GM18951 (cell line): ENCODE measurements around the gene CRTAC1.
"Not testable (repeated sequence)": the region's sequence is repeated elsewhere in the genome, so short reads cannot be mapped to it uniquely, and the experiment has no call there.

ENCODE experiments used
- POLR2A ChIP-seq: IDR thresholded peaks from 4 replicates; pipeline ENCODE4 v1.6.1; 2011; ENCODE audit warnings: mild to moderate bottlenecking; ENCODE audit not compliant: insufficient read length, insufficient read depth; ENCODE audit errors: extremely low read depth
- in situ Hi-C: fragments of 300-500 bp; cut with MboI; formaldehyde crosslinking; loops from one replicate; pipeline ENCODE4 v1.12.0; 2022; ENCODE audit warnings: low sequenced_read_pairs, mixed read lengths, inconsistent platforms; ENCODE audit not compliant: unreplicated experiment

The CRTAC1 gene

DNA sequence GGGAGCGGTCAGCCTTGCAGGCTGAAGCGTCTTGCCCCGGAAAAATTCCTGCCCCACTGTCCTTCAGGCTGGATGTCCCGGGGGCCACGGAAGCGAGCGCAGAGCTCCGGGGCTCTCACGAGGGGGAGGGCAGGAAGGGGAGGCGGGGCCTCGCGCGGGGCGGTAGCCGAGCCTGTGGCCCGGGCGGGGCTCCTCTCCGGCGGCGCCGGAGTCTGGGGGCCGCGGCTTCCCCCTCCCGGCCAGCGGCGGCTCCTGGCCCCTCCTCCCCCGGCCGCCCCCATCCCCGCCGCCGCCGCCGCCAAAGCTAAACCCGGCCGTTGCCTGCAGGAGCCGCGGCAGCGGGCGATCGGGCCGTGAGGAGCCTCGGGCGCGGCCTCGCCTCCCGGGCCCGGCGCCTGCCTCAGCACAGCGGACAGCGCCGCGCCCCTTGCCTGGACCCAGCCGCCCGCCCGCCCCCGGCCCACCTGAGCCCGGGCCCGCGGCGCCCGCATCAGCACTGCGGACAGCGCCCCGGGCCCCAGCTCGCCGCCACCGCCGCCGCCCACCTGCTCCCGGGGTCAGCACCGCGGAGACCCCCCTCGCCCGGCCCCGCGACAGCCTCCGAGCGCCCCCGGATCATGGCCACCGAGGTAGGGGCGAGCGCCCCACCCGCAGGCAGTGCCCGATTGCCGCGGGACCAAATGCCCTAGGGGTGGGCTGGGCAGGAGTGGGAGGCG is 180.6 kb downstream of the CRTAC1 start, which contains the start of gene GOLGA7B:
GOLGA7B (plus strand) TSS at position 157 of the 716 bp plus-strand sequence; CDS start at position 618, 461 bp downstream.
- in situ Hi-C loops: no loop called here

DNA sequence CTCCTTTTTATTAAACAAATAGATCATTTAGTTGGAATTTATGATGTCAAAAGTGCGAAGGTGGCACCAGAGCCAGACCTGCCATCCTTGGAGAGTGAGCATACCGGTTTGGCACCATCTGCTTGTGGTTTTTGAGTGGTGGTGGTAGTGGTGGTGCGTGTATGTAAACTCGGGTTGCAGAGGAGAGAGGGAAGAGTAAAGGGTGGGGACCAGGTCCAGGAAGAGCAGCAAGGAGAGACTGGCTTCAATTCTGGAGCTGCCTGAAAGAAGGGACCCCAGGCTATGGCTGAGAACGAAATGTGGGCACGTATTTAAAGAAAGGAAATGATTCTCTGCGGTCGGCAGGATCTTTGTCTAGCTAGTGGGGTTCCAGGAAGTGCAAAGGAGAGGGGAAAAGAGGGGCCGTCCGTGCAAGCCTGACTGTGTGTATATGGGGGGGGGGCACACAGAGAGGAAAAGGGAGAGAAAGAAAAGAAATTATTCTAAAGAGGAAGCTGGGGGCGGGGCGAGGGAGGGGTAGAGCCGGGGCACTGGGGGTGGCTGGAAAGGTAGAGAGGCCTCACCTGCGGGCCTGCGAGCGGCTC is 181.2 kb downstream of the CRTAC1 start:
- in situ Hi-C loops: no loop called here
- TF ChIP-seq POLR2A: no peak

More for the DNA sequence above, 180.6 kb downstream of the CRTAC1 start, which contains the start of gene GOLGA7B:
- no peak for TF ChIP-seq POLR2A

DNA sequence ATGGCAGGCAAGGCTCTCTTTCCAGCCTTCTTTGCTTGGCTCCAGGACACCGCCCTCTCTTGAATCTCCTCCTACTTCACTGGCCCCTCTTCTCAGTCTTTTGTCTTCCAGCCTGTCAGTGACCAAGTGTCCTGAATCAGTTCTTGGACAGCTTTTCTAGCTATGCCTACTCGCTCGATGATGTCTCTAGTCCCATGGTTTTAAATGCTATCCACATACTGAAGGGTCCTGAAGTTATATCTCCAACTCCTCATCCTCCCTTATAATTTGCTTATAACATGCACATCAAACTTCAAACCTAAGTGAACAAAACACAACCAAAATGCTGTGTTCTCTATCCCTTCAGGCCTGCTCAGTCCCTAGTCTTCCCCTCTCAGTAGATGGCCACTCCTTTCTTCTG is 185.7 kb downstream of the CRTAC1 start:
- in situ Hi-C loops: no loop called here
- TF ChIP-seq POLR2A: no peak

DNA sequence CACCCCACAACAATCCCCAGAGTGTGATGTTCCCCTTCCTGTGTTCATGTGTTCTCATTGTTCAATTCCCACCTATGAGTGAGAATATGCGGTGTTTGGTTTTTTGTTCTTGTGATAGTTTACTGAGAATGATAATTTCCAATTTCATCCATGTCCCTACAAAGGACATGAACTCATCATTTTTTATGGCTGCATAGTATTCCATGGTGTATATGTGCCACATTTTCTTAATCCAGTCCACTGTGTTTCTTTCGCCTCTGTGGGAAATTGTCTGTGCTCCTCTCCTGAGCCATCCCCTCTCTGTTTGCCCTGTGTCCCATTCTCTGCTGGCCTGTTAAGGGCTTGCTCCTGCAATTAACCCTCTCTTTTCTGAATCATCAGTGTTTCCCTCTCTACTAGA is 186.4 kb downstream of the CRTAC1 start:
- in situ Hi-C loops: not testable (repeated sequence)

DNA sequence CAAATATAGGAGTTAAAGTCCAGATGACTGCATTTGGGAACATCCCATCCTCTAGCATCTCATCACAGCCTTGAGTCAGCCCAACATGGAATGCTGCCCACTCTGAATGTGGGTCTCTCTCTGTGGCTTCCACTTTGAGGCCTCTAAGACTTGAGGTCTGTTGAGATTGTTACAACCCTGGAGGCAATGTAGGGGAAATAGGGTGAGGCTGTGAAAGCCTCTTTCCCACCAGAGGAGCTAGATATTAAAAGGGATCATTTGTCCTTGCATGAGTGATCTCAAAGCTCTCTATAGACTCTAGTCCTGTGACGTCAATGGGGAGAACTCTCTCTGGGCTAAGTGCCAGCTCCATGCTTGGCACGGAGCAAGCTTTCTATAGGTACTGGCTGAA is 187.1 kb downstream of the CRTAC1 start:
- in situ Hi-C loops: no loop called here

DNA sequence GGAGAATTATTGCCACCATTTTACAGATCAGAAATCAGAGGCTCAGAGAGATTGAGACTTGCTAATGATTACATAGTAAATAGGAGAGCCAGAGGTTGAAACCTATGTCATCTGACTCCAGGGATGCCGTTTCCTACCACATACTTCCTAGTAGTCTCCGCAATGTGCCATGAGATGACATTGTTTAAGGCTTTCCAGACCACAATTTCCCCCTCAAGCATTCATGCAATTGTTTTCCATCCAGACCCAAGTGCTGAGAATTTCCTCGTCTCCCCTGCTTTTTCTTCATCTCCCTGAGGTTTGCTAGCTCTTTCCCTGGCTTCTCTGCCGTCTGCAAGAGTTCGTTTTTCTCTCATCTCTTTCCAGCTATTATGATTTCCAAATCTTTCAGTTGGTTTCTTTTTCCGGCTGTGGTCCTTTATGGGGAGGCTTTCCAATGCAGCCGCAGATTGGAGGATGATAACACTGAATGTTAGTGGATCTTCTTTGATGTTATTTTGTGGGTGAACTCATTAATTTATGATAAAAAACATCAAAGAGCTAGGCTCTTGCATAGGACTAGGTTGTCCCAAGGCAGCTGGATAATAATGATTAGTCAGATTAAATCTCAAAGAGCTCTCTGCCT is 187.7 kb downstream of the CRTAC1 start:
- in situ Hi-C loops: no loop called here
- no peak for TF ChIP-seq POLR2A

More for the DNA sequence above, 187.1 kb downstream of the CRTAC1 start:
- TF ChIP-seq POLR2A: no peak

DNA sequence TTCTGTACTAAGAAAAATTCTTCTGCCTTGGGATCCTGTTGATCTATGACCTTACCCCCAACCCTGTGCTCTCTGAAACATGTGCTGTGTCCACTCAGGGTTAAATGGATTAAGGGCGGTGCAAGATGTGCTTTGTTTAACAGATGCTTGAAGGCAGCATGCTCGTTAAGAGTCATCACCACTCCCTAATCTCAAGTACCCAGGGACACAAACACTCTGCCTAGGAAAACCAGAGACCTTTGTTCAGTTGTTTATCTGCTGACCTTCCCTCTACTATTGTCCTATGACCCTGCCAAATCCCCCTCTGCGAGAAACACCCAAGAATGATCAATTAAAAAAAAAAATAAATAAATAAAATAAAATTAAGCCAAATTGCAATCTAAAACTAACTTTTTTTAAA is 188.3 kb downstream of the CRTAC1 start:
- in situ Hi-C loops: not testable (repeated sequence)

DNA sequence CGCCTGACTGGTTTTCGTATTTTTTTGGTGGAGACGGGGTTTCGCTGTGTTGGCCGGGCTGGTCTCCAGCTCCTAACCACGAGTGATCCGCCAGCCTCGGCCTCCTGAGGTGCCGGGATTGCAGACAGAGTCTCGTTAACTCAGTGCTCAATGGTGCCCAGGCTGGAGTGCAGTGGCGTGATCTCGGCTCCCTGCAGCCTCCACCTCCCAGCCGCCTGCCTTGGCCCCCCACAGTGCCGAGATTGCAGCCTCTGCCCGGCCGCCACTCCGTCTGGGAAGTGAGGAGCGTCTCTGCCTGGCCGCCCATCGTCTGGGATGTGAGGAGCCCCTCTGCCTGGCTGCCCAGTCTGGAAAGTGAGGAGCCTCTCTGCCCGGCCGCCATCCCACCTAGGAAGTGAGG is 189.3 kb downstream of the CRTAC1 start:
- in situ Hi-C loops: not testable (repeated sequence)

DNA sequence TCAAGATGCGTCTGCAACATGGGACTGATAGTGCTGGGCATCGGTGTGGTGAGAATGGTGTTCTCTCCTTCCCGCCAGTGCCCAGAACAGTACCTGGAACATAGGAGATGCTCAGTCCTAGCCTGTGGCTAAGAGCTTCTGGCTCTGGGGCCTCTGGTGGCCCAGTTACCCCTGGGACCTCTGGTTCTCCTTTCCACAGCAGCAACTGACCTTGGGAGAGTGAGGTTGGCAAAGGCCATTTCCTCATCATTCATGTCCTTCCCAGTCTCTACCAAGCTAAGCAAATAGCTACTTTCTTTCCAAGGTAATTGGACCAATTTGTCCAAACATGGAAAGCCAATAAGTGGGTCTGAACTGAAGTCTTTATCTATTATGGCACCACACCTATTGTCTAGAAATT is 192.3 kb downstream of the CRTAC1 start:
- in situ Hi-C loops: no loop called here
- TF ChIP-seq POLR2A: no peak

DNA sequence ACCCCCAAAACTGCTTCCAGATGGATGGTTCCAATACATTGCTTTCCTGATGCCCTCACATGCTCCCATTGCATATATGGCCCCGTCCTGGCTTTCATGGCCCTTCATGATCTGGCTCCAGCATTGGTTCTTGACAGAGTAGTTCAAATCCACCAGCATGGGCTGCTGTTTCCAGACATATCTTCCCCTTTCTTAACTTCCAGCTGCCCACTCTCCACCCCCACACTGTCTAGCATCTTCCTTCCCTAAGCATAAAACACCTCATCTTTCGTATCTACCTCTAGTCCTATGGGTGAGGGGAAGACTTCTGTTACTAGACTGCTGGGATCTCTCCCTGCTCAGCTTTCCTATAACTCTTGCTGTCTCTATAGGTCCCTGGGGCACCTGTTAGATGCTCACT is 194.0 kb downstream of the CRTAC1 start:
- in situ Hi-C loops: no loop called here
- no peak for TF ChIP-seq POLR2A

DNA sequence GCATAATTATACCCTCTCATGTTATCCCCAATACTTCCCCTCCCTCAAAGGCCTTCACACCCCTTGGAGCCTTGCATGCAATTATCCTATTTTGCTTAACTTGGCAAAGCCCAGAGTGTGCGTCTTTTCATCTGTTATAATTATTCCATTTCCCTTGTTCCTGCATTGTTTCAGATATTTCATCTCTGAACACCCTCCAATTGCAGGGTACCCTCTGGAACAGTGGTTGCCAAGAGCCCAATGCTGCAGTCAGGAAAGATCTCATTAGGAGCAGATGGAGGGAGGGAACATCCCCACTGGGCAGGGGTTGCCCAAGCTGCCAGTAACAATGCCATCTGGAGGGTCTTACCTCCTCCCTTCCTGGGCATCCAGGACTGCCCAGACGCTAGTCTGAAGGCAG is 199.2 kb downstream of the CRTAC1 start:
- TF ChIP-seq POLR2A: no peak
- in situ Hi-C loops: no loop called here

DNA sequence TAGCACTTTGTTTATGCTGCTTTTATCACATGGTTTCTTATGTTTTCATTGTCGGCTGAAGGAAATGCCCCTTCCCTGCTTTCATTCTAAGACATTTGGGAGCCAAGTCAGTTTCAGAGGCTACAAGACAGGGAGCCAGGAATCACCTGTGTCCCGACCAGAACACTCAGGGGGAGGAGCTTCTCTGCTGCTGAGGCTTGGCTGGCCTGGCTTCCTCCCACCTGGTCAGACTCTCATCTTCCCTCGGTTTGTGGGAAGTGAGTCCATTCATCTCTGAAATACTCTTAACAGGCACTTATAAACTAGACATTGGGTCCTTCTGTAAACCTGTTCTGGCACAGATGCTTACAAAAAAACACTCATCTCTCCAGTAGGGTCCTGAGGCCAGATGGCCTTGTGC is 200.4 kb downstream of the CRTAC1 start:
- in situ Hi-C loops: no loop called here
- TF ChIP-seq POLR2A: no peak

DNA sequence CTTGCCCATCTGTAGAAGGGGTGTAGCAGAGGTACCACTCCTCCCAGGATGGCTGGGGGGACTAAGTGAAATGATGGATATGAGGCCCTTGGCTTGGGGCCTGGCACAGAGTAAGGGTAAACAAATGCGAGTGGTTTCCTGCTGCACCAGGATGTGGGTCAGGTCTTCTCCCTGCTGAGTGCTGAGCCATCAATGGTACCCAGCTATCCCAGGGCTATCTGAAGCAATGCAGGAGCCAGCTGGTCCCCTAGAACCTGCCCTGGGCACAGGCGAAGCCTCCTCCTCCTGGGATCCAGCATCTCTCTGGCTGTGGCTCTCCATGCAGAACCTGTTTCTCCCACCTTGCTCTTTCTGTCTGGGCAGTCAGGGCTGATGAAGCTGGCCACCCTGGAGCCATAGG is 201.7 kb downstream of the CRTAC1 start:
- in situ Hi-C loops: no loop called here

DNA sequence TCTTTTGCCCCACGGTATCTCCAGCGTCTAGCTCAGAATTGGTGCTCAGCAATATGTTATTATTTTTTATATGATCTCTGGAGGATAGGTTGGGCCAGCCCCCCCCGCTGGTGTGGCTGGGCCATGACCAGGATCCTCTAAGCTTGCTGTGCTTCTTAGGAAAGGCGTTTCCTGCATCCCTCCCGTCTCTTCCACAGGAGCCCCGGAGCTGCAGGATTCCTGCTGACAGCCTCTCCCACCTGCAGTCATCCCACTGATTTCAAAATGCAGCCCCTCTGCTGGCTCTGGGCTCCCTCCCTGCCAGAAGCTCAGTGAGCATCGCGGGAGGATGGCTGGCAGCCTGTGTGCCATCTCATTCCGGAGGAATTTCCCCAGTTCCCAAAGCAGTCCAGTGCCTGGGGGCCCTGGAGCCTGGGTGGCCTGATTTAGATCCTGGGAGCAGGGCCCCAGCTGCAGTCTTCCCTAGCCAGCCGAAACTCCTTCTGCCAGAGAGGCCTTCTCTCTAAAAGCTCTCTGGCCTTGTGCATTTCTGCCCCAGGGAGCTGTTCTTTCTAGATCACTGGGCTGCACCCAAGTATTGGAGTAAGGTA is 202.6 kb downstream of the CRTAC1 start:
- in situ Hi-C loops: no loop called here
- no peak for TF ChIP-seq POLR2A

More for the DNA sequence above, 201.7 kb downstream of the CRTAC1 start:
- no peak for TF ChIP-seq POLR2A
